ENCODE measurements around the gene PRKD1.

The PRKD1 gene

DNA sequence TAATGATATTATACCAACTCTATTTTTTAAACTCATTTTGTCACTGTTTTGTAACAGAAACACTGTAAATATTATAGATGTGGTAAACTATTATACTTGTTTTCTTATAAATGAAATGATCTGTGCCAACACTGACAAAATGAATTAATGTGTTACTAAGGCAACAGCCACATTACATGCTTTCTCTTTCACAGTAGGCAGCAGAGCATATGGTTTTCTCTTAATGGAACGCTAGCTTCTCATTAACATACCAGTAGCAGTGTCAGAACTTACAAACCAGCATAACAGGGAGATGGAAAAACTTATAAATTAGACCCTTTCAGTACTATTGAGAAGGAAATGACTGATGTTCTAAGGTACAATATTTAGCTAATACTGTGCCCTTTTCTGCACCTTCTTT, 398.8 kb downstream of the PRKD1 start:
- Histone ChIP-seq H3K4me1 (ENCODE audit: control insufficient read depth, insufficient read depth, low read length) (no peaks in the 10 kb centered on the region), H3K4me3 (ENCODE audit: low read length) (no peak overlapping the region), H3K36me3 (ENCODE audit: control insufficient read depth, insufficient read depth, low read length) (no peaks in the 10 kb centered on the region), H3K27ac (ENCODE audit: low read length) (no peak overlapping the region), H3K27me3 (ENCODE audit: control insufficient read depth, insufficient read depth, low read length) (no peaks in the 10 kb centered on the region), H3K9me3 (ENCODE audit: control insufficient read depth, insufficient read depth, low read length) (no peaks in the 10 kb centered on the region)
- no CpG with 5 or more reads among the region's 1 CpG for WGBS (ENCODE audit: insufficient coverage, insufficient read length)
- DNase-seq (ENCODE audit: low read depth, low spot score), result no peak

DNA sequence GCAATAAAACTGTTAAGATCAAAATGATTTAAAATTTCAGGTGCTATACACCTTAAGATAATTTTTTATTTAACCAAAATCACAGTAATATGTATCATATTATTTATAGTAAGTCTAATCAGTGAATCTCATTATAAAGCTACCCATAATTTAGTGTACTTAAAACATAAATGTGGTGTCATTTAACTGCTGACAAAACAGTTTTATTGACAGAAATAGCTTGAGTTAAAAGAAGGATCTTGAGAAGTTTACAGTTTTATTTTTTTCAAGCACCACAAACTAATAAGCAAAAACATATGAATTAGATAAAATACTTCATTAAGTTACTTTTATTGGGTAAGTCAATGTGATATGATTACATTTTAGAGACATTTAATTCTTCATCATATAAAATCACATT, 400.4 kb downstream of the PRKD1 start:
- H3K4me3 ChIP-seq (ENCODE audit: low read length), result no peak overlapping the region
- H3K27me3 ChIP-seq (ENCODE audit: control insufficient read depth, insufficient read depth, low read length), result no peaks in the 10 kb centered on the region
- H3K4me1 ChIP-seq (ENCODE audit: control insufficient read depth, insufficient read depth, low read length), result no peaks in the 10 kb centered on the region
- H3K36me3 ChIP-seq (ENCODE audit: control insufficient read depth, insufficient read depth, low read length), result no peaks in the 10 kb centered on the region
- H3K9me3 ChIP-seq (ENCODE audit: control insufficient read depth, insufficient read depth, low read length), result no peaks in the 10 kb centered on the region
- no peak overlapping the region for H3K27ac ChIP-seq (ENCODE audit: low read length)
- no peak for DNase-seq (ENCODE audit: low read depth, low spot score)
